CD4-positive, CD25-positive, alpha-beta regulatory T cell (primary cell): ENCODE measurements around the gene CCDC187. TPM values are rescaled to one million over a fixed set of nuclear protein-coding genes. Genes with fewer than 3 reads are reported as not detected.

Experiments used
- ATAC-seq, 2 donors: fragments of 150-1000 bp; cut with Tn5 transposase; one replicate each; pipeline ENCODE4 v1.10.0; 2021; ENCODE audit warnings: low read depth in 2 of 2, moderate number of reproducible peaks in 2 of 2, moderate library complexity in 1 of 2
- DNase-seq, 3 donors: peaks; one replicate each; pipeline versions ENCODE4 v3.0.0 to v3.0.0-alpha.2; 2012 to 2022; ENCODE audit warnings: mixed read lengths in 1 of 3
- H3K27ac ChIP-seq: one replicate; pipeline ENCODE4 v1.7.0; 2013; ENCODE audit warnings: mild to moderate bottlenecking, low read length; ENCODE audit not compliant: insufficient read depth, poor library complexity, severe bottlenecking
- H3K27me3 ChIP-seq: one replicate; pipeline ENCODE4 v1.7.0; 2013; ENCODE audit warnings: low read length; ENCODE audit not compliant: control insufficient read depth, insufficient read depth
- H3K36me3 ChIP-seq: one replicate; pipeline ENCODE4 v1.7.0; 2013; ENCODE audit warnings: mild to moderate bottlenecking, low read length, moderate library complexity; ENCODE audit not compliant: control insufficient read depth, insufficient read depth
- H3K4me1 ChIP-seq: 2 replicates; pipeline ENCODE4 v1.7.0; 2013; ENCODE audit warnings: mild to moderate bottlenecking, low read length; ENCODE audit not compliant: insufficient read depth, control insufficient read depth, poor library complexity, severe bottlenecking
- H3K4me3 ChIP-seq: one replicate; pipeline ENCODE4 v1.7.0; 2013; ENCODE audit warnings: low read depth, mild to moderate bottlenecking, low read length, moderate library complexity
- H3K9me3 ChIP-seq, 2 experiments: 1 replicate in 1 of 2; 2 replicates in 1 of 2; pipeline ENCODE4 v1.7.0; 2013; ENCODE audit warnings: low read length in 2 of 2, mild to moderate bottlenecking in 1 of 2, moderate library complexity in 1 of 2; ENCODE audit not compliant: control insufficient read depth in 2 of 2
- H3K27ac Mint-ChIP-seq, 3 donors: one replicate each; pipeline ENCODE4 v1.8.0; 2020 to 2022; ENCODE audit warnings: mild to moderate bottlenecking in 3 of 3, mixed read lengths in 3 of 3, moderate library complexity in 2 of 3
- H3K27me3 Mint-ChIP-seq: one replicate; pipeline ENCODE4 v1.8.0; 2022; ENCODE audit warnings: mild to moderate bottlenecking, mixed read lengths
- H3K36me3 Mint-ChIP-seq: one replicate; pipeline ENCODE4 v1.8.0; 2020; ENCODE audit warnings: mixed read lengths
- H3K4me1 Mint-ChIP-seq, 4 donors: one replicate each; pipeline ENCODE4 v1.8.0; 2020 to 2022; ENCODE audit warnings: mixed read lengths in 4 of 4, mild to moderate bottlenecking in 1 of 4
- H3K4me3 Mint-ChIP-seq, 4 donors: one replicate each; pipeline ENCODE4 v1.8.0; 2020 to 2022; ENCODE audit warnings: mild to moderate bottlenecking in 4 of 4, mixed read lengths in 4 of 4, moderate library complexity in 3 of 4
- H3K9me3 Mint-ChIP-seq, 7 donors: one replicate each; pipeline ENCODE4 v1.8.0; 2020 to 2022; ENCODE audit warnings: mixed read lengths in 7 of 7, mild to moderate bottlenecking in 3 of 7, moderate library complexity in 2 of 7
- polyA plus RNA-seq, 4 donors: library from polyadenylated mRNA; unstranded; fragments of 300-500 nt; fragmentation: Illumina TruSeq; gene quantifications; one replicate each; pipeline ENCODE4 v1.2.3, GENCODE V29; 2021
- total RNA-seq: library from RNA; stranded (reverse); gene quantifications from one replicate; pipeline ENCODE4 v1.2.3, GENCODE V29; 2022

The CCDC187 gene
- total and polyA plus RNA-seq, 5 donors from 2014 or later = not detected

- no peaks in the 10 kb centered on the region for H3K9me3 ChIP-seq
- H3K4me1 ChIP-seq = no peaks in the 10 kb centered on the region
- no peak overlapping the region for H3K4me3 ChIP-seq
- no peak overlapping the region for H3K4me3 Mint-ChIP-seq
- no peaks in the 10 kb centered on the region for H3K27me3 ChIP-seq
- ATAC-seq = no peak
- H3K27ac Mint-ChIP-seq = no peak overlapping the region
- DNase-seq = no peak
- H3K4me1 Mint-ChIP-seq = no peaks in the 10 kb centered on the region
- no peaks in the 10 kb centered on the region for H3K9me3 Mint-ChIP-seq
- H3K36me3 ChIP-seq = no peaks in the 10 kb centered on the region
- H3K27ac ChIP-seq = no peak overlapping the region
- H3K27me3 Mint-ChIP-seq = no peaks in the 10 kb centered on the region
- H3K36me3 Mint-ChIP-seq = no peaks in the 10 kb centered on the region
Observed at GRCh38 chr9:136295055-136295454, 8.8 kb downstream of the CCDC187 start.

- Mint-ChIP-seq H3K4me1 (no peaks in the 10 kb centered on the region), H3K36me3 (no peaks in the 10 kb centered on the region)
- no peak for ATAC-seq
Observed at GRCh38 chr9:136294437-136294836, 9.5 kb downstream of the CCDC187 start.

GRCh38 chr9:136293476-136294077 lies 10.3 kb downstream of the CCDC187 start:
- no peaks in the 10 kb centered on the region for H3K36me3 ChIP-seq
- H3K4me3 Mint-ChIP-seq = no peak overlapping the region
- no peak overlapping the region for H3K4me3 ChIP-seq
- no peaks in the 10 kb centered on the region for H3K4me1 Mint-ChIP-seq
- H3K27ac ChIP-seq = no peak overlapping the region
- H3K27ac Mint-ChIP-seq = no peak overlapping the region
- no peaks in the 10 kb centered on the region for H3K9me3 Mint-ChIP-seq
- DNase-seq (no peak), ATAC-seq (no peak)
- H3K36me3 Mint-ChIP-seq = no peaks in the 10 kb centered on the region
- no peaks in the 10 kb centered on the region for H3K4me1 ChIP-seq
- no peaks in the 10 kb centered on the region for H3K27me3 ChIP-seq
- H3K9me3 ChIP-seq = no peaks in the 10 kb centered on the region
- no peaks in the 10 kb centered on the region for H3K27me3 Mint-ChIP-seq

More at GRCh38 chr9:136294437-136294836, 9.5 kb downstream of the CCDC187 start:
- H3K27ac ChIP-seq = no peak overlapping the region
- Mint-ChIP-seq H3K27ac (no peak overlapping the region), H3K4me3 (no peak overlapping the region), H3K9me3 (no peaks in the 10 kb centered on the region), H3K27me3 (no peaks in the 10 kb centered on the region)
- H3K27me3 ChIP-seq = no peaks in the 10 kb centered on the region
- H3K9me3 ChIP-seq = no peaks in the 10 kb centered on the region
- no peak overlapping the region for H3K4me3 ChIP-seq
- no peaks in the 10 kb centered on the region for H3K36me3 ChIP-seq
- no peak for DNase-seq
- no peaks in the 10 kb centered on the region for H3K4me1 ChIP-seq

- no peaks in the 10 kb centered on the region for H3K4me1 ChIP-seq
- Mint-ChIP-seq H3K36me3 (no peaks in the 10 kb centered on the region), H3K4me3 (no peak overlapping the region), H3K27ac (no peak overlapping the region), H3K9me3 (no peaks in the 10 kb centered on the region), H3K27me3 (no peaks in the 10 kb centered on the region), H3K4me1 (no peaks in the 10 kb centered on the region)
- DNase-seq (no peak), ATAC-seq (no peak)
- no peak overlapping the region for H3K4me3 ChIP-seq
- H3K27me3 ChIP-seq = no peaks in the 10 kb centered on the region
- no peak overlapping the region for H3K27ac ChIP-seq
- no peaks in the 10 kb centered on the region for H3K36me3 ChIP-seq
- no peaks in the 10 kb centered on the region for H3K9me3 ChIP-seq
Observed at GRCh38 chr9:136292591-136293448, 11.1 kb downstream of the CCDC187 start.

- Histone ChIP-seq H3K4me3 (no peak overlapping the region), H3K4me1 (no peaks in the 10 kb centered on the region), H3K27ac (no peak overlapping the region), H3K9me3 (no peaks in the 10 kb centered on the region), H3K27me3 (no peaks in the 10 kb centered on the region), H3K36me3 (no peaks in the 10 kb centered on the region)
- no peak overlapping the region for H3K4me3 Mint-ChIP-seq
- ATAC-seq = no peak
- no peaks in the 10 kb centered on the region for H3K27me3 Mint-ChIP-seq
- H3K9me3 Mint-ChIP-seq = no peaks in the 10 kb centered on the region
- no peak overlapping the region for H3K27ac Mint-ChIP-seq
- DNase-seq = no peak
- H3K4me1 Mint-ChIP-seq = no peaks in the 10 kb centered on the region
- no peaks in the 10 kb centered on the region for H3K36me3 Mint-ChIP-seq
Observed at GRCh38 chr9:136292026-136292538, 11.8 kb downstream of the CCDC187 start.

GRCh38 chr9:136291306-136292025 lies 12.4 kb downstream of the CCDC187 start:
- no peak overlapping the region for H3K27ac Mint-ChIP-seq
- H3K27me3 ChIP-seq = no peaks in the 10 kb centered on the region
- H3K27ac ChIP-seq = no peak overlapping the region
- no peak for DNase-seq
- no peaks in the 10 kb centered on the region for H3K36me3 Mint-ChIP-seq
- no peaks in the 10 kb centered on the region for H3K9me3 ChIP-seq
- no peak for ATAC-seq
- H3K4me3 ChIP-seq = no peak overlapping the region
- no peaks in the 10 kb centered on the region for H3K9me3 Mint-ChIP-seq
- H3K4me3 Mint-ChIP-seq = no peak overlapping the region
- no peaks in the 10 kb centered on the region for H3K4me1 Mint-ChIP-seq
- no peaks in the 10 kb centered on the region for H3K36me3 ChIP-seq
- no peaks in the 10 kb centered on the region for H3K4me1 ChIP-seq
- H3K27me3 Mint-ChIP-seq = no peaks in the 10 kb centered on the region

- ATAC-seq (no peak), DNase-seq (no peak)
- no peaks in the 10 kb centered on the region for H3K27me3 Mint-ChIP-seq
- no peaks in the 10 kb centered on the region for H3K27me3 ChIP-seq
- no peaks in the 10 kb centered on the region for H3K4me1 Mint-ChIP-seq
- no peaks in the 10 kb centered on the region for H3K36me3 Mint-ChIP-seq
- no peak overlapping the region for H3K27ac ChIP-seq
- H3K4me3 Mint-ChIP-seq = no peak overlapping the region
- no peaks in the 10 kb centered on the region for H3K9me3 Mint-ChIP-seq
- H3K4me1 ChIP-seq = no peaks in the 10 kb centered on the region
- H3K4me3 ChIP-seq = no peak overlapping the region
- no peak overlapping the region for H3K27ac Mint-ChIP-seq
- H3K36me3 ChIP-seq = no peaks in the 10 kb centered on the region
- H3K9me3 ChIP-seq = no peaks in the 10 kb centered on the region
Observed at GRCh38 chr9:136290508-136291000, 13.3 kb downstream of the CCDC187 start.
